Glomerular visceral epithelial cell (primary cell): ENCODE results near the gene EIPR1.

Experiments used
- DNase-seq: peaks from one replicate; pipeline ENCODE4 v3.0.0-alpha.2; 2016; ENCODE audit errors: extremely low spot score

EIPR1 gene

GRCh38 chr2:3377612-3378432, at the start of gene EIPR1:
Gene EIPR1 (minus strand): TSS chr2:3377818. CDS start chr2:3377689, 129 bp downstream.
- DNase-seq, result peak; percentile 96

- DNase-seq, result no peak
These were observed 49.7 kb upstream of the EIPR1 start for GRCh38 chr2:3427272-3427671.

- no peak for DNase-seq
These were observed 49.0 kb upstream of the EIPR1 start for GRCh38 chr2:3426615-3427014.

GRCh38 chr2:3424171-3424795, 46.7 kb upstream of the EIPR1 start:
- DNase-seq, result no peak

DNA sequence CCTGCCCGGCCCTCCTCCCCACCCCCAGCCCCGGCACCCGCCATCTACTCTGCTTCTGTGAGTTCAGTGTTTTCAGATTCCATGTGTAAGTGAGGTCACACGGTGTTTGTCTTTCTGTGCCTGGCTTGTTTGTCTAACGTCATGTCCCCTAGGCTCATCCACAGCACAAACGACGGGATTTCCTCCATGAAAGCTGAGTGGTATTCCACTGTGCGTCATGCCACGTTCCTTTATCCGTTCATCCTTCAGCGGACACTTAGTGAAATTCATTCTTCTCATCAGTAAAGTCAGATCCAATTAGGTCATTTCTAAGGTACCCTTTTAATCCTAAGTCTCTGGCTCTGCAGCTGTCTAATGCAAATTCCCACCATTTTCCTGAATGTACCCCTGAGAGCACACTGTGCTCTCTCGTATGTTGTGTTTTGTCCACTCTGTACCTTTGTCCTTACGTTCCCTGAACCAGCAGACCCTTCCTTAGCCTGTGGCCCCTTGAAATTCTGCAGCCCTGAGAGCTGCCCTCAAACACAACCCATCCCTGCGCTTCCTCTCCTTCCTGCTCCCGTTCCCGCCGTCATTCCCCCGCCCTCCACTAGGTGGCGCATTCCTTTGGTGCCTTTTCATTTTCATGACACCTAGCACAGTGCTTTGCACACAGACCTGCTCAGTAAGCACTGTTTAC, 46.0 kb upstream of the EIPR1 start:
- DNase-seq, result peak; percentile 53

DNA sequence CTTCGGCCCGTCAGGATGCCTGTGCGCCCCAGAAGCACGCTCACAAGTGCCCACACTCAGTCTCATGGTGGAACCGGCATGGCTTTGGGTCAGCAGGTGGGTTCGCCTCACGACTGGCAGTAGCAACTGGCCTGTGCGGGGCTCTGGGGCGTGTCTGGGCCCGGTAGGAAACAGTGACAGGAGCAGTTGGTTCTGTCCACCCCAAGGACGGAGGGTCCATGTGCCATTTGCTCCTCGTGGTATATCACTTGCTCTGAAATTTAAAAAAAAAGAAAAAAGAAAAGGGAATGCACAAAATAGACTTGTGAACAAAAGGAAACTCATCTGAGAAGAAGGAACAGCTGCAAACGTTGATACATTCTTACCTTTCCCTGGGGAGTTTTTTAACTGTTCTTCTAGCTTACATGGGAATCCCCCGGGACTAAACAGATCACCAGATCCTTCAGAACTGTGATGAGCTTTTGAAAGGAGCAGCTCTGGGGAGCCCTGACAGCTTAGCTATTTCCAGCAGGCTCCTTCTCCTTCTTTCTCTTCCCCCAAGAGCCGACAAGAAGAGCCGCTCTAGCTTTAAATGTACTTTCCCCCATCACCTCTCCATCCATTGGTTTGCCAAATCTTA, 44.7 kb upstream of the EIPR1 start:
- DNase-seq, result no peak

GRCh38 chr2:3421580-3421979, 44.0 kb upstream of the EIPR1 start:
- no peak for DNase-seq

DNA sequence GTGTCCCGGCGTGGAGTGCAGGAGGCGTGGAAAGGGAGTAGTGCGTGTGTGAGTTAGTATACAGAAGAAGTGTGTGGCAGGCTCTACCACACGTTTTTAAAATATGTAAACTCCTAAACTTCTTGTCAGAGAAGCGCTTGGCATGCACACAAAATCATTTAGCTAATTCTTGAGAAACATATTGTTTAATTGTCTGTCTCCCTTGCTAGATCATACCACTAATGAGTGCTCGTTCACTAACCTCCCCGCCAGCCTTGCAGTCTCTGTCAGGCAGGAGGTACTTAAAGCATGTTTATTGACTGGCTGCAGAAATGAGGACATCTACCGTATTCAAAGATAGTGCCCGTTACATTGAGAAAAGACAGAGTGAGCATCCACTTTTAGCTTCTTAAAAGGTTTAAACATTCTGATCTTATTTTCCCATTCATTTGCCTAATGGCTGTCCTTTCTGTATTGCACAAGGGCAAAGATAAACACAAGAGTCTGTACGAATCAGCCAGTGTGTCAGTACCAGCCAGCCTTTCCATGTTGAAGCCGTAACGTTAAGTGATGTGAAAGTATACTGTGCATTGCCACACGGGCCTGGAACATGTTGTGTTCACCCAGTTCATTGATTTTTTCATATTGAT, 43.3 kb upstream of the EIPR1 start:
- DNase-seq, result no peak

- no peak for DNase-seq
These were observed 42.6 kb upstream of the EIPR1 start for GRCh38 chr2:3420076-3420768.

DNA sequence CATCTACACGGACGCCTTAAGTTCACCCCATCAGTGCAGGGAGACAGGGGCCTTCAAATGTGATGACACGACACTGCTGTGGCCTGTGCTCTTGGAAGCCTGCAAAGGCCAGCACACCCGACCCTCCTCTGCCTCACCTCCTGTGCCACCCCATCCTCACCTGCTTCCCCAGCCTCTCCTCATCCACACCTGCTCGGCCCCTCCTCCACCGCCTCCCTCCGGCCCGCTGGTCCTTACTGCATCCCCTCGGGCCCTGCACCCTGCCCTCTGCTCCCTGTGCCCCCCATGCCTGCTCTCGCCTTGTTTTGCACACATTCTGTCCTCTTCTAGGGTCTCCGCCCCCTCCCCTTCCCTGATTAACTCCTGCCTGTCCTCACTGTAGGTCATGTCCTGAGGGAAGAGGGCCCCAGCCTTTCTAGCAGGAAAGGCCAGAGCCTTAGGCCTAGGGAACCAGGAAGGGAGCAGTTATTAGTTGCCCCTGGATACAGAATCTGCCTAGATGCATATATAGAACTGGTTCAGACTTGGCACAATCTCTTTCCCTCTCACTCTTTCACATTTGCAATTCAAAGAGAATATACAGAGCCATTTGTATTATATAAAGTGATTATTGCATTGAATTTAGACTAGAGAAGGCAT, 41.3 kb upstream of the EIPR1 start:
- no peak for DNase-seq

DNA sequence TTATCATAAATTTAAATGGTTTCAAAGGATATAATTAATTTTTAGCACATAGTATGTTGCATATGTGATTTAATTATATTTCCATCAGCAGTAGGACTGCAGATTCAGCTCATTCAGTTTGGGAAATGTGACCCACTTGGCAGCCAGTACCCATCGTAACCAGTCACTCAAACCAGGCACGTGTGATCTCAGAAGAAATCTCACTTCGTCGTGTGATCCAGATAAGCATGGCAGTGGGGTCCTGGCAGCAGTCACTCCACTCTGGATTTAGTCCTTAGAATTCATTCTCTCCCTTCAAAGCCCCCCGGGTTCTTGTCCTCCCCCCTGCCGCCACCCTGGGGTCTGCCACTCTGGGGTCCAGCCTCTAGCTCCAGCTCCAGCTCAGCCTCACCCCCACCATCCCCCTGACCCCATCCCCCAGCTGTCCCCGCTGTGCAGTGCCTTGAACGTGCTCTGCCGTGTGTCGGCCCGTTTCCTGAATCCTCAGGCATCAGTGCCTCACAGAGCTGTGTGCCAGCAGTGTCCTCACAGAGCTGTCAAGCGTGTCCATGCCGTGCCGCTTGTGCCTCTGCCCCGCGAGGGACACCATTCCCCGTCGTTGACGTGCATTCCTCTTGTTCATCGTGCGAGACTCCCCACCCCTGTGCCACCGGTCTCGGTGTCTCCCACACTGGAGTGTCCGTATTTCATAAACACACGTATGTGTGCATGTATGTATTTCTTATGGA, 36.7 kb upstream of the EIPR1 start:
- DNase-seq, result no peak

GRCh38 chr2:3413697-3414096, 36.1 kb upstream of the EIPR1 start:
- DNase-seq, result no peak

DNA sequence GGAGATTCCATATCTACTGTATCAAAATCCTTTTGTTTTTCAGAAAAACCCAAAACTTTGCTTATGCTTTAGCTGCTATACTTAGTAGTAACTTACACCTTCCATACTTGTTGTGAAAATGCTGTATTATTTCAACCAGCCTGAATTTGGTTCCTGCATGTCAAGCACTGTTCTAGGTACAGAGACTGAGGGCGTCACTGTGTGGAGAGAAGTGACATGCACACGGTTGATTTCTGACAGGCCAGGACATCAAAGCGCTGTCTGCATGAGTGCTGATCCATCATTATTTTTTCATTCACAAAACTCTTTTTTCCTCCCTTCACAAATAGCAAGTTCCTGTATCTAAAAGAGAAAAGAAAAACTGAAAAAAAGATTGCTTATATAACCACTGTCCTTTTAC, 33.5 kb upstream of the EIPR1 start:
- DNase-seq, result no peak

DNA sequence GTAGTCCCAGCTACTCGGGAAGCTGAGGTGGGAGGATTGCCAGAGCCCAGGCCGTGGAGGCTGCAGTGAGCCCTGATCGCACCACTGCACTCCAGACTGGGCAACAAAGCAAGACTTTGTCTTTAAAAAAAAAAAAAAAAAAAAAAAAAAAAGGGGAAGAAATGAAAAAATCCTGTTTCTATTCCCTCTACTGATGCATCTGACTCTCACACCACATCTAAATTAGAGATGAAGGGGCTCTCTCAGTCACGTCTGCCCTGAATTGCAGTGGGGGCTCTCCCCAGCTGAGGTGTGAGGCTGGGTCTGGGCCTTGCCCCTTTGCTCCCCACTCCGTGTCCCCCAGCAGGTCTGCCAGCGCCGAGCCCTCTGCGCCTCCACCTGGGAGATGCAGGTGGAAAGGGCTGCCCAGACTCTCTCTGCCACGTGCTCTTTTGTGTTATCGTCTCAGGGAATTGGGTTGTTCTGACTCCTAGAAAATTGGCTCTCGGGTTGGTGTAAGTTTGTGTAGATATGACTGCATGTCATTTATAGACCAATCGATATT, 32.1 kb upstream of the EIPR1 start:
- DNase-seq, result no peak

DNA sequence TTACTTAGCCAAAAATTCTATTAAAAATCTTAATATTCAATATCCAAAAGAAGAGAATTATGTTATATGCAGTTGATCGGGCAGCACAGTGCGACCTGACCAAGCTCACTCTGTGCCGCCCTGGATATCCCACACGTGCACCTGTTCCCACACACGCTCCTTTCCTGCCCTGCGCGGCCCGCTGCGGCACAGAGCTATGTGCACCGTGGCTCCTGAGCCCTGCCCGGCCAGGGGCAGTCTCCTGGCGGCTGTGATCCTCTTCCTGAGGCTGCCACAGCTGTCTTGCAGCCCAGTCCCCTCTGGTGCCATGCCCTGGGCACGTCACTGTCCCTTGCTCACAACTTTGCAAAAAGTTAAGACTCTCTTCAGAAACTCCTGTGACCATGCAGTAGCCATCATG, 31.2 kb upstream of the EIPR1 start:
- no peak for DNase-seq

GRCh38 chr2:3406501-3406900, 28.9 kb upstream of the EIPR1 start:
- DNase-seq, result no peak

GRCh38 chr2:3405876-3406275, 28.3 kb upstream of the EIPR1 start:
- no peak for DNase-seq

GRCh38 chr2:3405307-3405706, 27.7 kb upstream of the EIPR1 start:
- DNase-seq, result no peak

DNA sequence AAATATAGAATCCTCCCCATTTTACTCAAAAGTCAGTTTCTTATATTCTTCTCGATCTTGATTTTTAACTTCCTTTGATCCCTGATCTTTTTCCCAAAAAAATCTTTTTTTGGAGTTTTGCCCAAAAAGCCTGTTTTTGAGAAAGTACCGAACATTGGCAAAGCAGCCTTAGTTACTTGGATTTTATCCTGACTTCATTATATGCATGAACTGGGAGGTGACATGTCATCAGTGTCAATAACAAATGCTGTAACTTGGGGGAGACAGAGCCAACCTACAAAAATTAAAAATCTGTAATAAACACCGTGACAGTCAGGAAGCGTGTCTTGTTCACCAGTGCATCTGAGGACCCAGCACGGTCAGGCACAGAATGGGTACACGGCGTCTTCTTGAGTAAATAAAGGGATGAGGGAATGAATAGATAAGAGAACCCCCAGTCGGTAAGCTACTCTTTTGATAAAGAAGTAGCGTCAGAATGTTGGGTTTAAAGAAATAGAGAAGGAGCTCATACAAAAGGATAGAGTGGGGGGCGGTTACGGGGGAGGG, 26.8 kb upstream of the EIPR1 start:
- no peak for DNase-seq
